Cerebellar cortex (tissue), 1 donor: ENCODE data around the gene TNFAIP8L3.

Experiments
- DNase-seq: peaks from one replicate; pipeline ENCODE4 v3.0.0-alpha.2; 2015; ENCODE audit warnings: low spot score

TNFAIP8L3 gene

DNA sequence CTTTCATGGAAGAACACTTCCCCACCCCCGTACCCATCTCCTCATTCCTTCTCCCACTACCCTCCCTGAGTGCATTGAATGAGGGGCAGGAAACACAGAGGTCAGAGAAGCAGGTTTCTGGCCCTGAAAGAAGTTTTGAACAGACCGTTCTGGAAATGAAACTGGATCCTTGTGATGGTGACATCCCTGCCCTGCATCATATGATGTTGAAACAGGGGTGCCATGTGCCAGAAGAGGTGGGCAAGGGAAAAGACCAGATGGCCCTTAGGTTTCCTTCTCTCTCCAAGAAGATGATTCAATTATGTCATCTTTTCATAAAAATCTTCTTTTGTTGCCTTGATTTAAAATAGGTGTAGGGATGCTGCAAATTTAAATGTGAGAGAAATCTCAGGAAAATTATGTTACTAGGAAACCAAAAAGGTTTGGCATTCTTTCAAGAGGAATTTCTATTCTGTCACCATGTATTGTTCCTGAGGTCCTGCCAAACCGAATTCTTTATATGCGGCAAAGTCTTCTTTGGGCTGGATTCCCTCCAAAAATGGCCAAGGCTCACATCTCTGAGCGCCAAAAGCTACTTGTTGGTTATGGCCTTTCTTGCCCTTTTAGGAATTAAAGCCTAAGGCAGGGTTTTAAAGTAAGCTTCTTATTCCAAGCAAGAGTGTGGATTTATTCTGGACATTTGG lies 19.9 kb upstream of the TNFAIP8L3 start:
- no peak for DNase-seq

DNA sequence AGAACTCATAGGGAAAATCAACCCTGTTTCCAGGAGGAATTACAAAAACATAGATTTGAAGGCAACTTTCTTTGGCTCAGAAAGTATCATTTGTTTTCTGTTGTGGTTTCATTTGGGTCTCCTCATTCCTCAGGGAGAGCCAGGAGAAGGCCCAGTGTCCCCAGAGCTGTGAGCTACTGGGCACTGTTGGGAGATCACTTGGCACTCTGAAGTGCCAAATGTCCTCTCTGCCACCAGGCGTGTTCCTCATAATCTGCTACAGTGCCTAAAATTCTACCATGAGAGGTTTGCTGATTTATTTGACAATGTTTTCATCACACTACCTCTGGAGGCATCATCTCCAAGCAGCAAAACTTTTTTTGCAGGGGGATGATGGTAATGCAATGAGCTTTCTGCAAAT lies 17.4 kb upstream of the TNFAIP8L3 start:
- no peak for DNase-seq

DNA sequence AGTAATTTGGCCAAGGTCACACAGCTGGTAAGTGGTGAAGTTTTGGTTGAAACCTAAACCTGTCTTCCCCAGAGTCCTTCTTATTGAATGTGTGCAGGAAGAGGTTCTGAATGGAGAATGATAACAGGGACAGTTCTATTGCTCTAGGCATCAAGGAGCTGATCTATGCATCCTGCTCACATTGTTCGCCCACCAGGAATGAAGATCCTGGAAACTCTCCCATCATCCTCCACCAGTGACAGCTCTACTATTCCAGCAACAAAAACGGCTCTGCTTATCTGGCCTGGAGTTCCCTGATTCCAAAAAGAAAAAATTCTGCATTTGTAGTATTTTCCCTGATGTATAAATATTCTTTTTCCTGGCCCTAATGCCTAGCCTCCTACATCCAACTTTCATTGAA lies 16.4 kb upstream of the TNFAIP8L3 start:
- no peak for DNase-seq

DNA sequence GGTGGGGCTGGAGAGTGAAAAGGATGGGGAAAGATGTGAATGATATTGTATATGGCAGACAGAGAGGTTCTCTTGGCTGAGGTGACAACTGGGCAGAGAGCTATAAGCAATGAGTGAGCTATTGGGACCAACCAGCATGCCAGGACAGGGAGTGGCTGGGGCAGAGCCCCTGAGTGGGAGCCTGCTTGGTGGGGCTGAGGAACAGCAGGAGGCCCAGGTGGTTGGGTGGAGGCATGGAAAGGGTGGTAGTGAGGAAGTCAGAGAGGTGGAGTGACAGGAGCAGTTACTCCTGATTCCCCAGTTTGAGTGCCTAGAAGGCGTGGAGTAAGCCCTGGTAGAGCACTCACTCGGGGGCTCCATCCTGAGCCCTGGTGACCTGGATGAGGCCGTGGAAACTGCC lies 15.5 kb upstream of the TNFAIP8L3 start:
- DNase-seq = no peak

DNA sequence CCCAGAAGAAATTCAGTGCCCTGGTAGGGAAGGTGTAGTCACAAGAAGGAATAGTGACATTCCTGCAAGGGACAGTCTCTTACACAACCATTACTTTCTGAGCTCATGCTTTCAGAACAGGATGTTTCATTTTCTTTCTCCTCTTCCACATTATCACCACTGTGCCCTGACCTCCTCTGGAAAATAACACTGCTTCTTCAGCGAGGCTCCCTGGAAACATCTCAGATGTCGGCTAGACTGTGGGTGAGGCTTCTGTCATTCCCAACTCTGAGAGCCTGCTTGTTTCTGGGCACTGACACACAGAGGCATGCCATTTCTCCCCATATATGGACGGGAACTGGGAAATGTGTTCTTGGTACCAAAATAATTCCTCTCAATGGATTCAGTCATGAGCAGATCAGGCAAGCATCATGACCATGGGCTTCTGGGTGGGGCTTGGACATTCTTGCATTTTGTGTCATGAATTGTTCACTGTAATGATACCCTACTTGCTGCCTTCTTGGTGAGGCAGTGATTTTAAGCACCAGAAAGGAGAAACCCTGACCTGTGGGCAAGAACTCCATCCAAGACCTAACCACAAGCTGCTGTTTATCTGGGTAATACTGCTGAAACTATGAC lies 14.3 kb upstream of the TNFAIP8L3 start:
- DNase-seq = no peak

DNA sequence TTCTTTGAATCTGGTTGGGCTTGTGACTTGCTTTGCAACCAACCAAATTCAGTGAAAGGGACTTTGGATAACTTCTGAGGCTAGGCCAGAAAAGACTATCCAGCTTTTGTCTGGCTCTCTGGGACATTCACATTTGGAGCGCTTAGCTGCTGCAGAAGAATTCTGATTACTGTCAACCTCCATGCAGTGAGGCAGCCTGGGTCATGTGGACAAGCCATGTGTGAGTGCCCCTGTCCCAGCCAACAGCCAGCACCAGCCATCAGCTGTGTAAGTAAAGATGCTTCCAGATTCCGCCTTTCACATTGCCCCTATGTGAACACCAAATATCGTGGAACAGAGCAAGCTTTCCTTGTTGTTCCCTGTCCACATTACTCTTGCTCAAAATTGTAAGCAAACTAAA lies 12.9 kb upstream of the TNFAIP8L3 start:
- DNase-seq = no peak

DNA sequence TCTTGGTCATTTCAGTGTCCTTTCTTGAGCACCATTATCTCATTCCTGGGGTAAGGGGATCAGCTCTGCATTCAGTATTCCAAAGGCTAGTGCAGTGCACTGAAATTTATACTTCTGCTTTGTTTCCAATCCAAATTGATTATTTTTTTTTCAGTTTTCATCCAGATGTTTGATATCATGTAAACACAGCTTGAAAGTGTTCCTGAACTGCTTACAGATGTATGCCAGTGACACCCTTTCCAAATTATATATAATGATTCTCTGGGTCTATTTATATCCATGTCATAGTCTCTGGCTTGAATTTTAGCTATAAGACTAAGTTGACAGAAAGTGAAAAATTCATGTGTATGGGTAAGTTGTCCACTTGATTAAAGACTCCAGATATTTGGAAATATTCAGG lies 11.8 kb upstream of the TNFAIP8L3 start:
- DNase-seq = no peak

DNA sequence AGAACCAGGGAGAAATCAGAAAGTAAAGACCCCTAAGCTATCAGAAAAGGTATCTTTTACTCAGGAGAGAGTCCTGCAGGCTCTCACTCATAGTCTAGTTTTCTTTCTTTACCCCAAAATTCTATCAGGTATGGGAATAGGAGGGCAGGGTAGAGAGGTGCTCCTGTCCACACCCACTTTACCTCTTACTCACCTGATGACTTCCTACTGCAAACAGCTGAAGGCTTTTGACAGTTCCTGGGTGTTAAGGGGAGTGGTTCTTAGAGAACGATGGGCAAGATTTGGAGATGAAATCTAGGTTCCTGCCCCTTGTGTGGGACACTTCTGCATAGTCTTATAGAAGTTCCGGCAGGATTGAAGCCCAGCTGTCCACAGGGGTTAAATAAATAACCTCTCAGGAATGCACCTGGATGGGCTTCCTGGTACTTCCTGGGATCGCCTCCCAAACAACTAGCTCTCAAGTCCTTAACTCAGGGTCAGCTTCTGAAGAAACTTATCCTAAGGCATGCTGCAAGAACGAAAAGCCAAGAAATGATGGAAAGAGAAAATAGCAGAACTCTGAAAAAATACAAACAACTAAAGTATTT lies 10.8 kb upstream of the TNFAIP8L3 start:
- DNase-seq = no peak

DNA sequence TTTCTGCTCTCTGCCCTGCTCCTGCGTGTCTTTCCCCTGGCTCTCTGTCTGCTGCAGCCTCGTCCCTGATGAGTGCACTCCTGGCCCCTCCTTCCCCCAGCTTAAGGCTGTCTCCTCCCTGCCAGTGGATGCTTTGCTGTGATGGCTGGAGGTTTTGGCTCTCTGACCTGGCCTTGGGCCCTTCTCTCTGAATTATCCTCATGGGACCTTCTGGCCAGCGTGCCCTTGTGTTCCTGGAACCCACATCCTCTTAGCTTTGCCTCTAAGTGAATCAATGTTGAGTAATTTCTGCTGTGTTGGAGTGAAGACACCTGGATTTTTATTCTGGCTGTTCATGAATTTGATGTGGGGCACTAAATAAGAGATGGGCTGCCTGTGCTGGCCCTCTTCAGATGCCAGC lies 9.8 kb upstream of the TNFAIP8L3 start:
- DNase-seq = no peak

DNA sequence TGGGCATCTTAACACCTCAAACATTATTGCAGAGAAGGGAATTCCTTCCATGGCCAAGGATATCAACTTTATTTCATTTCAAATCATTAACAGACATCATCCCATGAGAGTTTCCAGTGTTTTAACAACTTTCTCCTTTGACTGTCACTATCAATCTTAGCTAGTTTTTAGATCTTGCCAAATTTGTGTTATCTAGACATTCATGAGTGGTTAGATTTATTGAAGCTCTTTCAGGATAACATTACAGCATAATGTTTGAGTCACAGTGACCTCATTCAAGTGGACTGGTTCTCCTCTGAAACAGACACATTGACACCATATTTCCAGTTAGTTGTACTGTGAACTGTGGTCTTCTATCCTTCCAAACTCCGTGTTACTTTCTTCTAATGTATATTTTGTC lies 8.6 kb upstream of the TNFAIP8L3 start:
- DNase-seq = no peak

DNA sequence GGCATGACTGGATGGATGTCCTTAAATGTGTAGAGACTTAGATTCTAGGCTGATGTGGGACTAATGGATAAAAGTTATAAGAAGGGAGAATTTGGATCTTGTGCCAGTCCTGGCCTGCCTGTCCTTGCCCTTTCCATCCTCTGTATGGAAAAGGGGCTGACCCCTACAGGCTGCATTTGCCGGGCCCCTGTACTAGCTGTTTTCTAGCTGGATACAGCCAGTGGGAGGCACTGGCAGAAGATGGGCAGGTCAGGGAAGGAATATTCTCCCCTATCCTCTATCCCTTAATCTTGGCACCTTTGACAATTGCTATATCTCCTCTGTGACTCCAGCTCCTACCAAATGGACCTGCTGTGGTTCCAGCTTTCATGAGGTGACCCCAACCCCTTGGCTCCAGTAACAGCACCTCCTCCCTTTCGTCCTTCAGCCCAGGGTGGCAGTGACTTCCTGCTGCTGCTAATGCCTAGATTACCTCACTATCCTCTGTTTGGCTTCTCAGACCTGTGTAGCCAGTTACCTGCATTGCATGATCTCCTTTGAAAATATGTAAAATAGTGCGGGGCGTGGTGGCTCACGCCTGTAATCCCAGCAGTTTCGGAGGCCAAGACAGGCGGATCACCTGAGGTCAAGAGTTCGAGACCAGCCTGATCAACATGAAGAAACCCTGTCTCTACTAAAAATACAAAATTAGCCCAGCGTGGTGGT lies 6.2 kb upstream of the TNFAIP8L3 start:
- no peak for DNase-seq

DNA sequence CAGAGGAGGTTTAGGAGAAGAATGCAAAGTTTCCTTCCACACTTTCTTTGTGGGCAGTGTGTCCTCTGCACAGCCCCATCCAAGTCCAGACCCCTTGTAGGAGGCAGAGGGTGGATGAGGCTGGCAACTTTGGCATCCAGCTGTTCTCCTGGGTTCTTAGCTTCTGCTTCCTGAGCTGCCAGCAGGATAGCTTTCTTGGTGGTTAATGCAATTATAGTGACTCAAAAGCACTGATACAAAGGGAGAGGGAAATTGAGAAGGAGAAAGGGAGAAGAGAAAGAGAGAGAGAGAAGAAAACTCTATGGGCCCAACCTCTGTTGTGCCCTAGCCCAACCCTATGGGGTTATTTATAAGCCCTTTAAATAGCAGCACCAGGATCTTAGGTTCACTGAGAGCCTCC lies 4.5 kb upstream of the TNFAIP8L3 start:
- DNase-seq = no peak

DNA sequence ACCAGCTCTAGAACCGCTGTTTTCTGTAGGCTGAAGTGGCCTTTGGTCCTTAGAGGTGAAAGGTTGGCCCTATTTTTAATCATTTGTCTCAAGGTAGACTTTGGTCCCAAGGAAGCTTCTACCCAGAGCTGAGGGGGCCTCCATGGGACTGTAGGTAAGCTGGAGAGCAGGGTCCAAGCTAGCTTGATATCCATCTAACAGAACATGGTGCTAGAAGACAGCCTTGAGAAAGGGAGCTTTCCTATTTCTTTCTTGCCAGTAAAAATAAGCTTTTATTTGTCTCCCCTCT lies 3.6 kb upstream of the TNFAIP8L3 start:
- DNase-seq = no peak

DNA sequence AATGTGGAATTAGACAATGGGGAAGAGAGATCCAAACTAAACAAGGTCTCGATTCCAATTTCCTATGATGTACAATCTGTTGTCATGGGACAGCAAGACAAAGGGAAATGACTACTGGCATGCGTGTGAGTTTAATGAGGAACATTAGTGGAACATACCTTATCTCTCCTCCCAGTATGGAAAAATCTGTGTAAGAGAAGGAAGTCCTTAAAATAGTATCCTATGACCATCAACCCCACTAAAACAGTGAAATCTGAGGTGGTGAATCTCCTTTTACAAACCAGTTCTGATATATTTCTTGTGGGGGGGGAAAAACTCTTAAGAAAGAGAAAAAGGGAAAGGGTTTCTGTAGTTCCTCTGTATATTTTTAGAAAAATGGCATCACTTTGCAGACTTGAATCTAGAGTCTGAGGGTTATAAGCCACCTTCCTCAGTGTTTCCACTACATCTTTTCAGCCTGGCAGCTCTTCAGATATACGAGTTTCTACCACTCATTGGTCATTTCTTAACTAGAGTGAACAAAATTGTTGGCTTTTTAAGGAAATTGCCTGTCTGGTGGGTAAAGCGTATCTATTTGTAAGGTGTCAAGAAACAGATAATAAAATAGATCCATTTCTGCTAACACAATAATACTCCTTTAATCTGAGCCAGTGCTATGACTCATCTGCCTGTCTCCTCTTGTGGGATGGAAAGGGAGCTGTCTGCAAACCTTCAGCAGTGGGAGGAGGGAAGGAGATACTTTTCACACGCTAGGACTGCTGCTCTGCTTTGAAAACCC lies 3.0 kb upstream of the TNFAIP8L3 start:
- DNase-seq = no peak

DNA sequence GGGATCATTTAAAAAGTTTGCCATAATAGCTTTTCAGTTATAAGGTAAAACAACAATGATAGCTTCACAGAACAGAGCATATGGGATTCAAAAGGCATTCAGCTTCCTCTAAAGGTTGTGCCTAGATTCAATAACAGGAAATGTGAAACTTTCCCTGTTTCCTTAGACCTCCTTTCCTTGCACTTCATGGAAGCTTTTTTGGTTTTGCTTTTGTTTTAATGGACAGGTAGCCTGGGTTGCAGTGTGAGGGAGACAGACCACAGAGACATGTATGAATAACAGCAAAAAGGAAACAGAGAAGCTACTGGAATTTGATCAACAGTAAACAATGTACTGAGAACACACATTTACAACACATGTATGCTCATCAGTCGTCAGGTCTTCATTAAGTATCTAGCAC lies 2.3 kb upstream of the TNFAIP8L3 start:
- DNase-seq = no peak

DNA sequence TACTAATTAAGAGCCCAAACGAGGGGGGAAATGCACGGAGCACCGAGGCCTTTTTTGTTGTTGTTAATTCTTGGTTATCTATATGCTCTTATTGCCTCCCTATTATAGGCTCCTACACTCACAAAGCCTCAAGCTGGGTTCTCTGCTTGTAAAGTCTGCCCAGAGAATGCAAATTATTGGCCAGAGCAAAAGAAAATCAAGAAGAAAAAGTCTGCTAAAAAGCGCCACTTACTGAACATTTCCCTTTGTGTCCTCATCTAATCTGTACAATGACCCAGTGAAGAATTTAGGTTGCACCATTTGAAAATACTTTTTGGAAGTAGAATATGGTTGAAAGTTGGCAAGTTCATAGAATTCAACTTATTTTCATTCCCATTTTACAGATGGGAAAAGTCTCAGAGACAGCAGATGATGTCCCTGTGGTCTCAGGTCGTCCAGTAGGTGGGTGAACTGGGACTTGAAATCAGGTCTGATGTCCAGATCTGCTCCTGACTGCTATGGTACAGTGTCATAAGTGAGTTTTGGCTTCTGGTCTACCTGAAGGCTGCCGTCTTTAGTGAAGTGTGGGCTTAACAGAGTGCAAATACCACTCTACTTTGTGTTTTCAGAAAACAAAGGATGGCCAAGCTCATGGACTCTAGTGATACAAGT lies 1.1 kb upstream of the TNFAIP8L3 start:
- DNase-seq = no peak

DNA sequence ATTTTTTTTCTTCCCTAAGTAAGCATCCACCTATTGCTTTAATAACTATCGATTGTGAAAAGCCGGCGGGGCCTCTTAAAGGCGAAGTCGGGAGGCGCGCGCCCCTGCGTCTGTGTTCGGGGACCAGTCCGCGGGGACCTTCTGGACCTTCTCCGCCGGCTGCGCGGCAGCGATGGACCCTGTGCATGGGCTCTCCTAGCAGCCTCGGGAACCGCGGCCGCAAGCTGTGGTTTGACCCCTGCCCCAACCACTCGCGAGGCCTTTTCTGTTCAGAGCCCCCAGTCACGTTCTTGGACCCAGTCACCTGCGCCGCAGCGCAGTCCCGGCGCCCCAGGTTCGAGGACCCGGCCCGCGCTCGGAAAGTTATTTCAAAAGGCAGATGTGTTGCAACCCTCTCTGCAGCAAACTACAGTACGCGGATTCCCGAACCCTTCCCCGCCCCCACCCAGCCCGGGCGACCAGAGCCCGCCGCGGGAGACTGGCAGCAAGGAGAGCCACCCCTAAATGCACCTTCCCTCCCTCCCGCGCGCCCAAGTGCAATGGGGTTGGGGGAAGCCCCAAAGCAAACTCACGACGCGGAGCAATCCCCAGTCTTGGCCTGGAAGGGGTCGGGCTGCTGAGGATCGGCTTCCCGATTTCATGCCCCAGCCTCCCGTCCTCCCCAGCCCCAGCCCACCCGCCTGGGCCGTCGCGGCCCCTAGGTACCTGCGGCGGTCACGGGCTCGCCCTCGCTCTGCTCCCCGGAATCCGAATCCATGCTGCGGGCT lies 684 bp downstream of the TNFAIP8L3 start:
- no peak for DNase-seq

DNA sequence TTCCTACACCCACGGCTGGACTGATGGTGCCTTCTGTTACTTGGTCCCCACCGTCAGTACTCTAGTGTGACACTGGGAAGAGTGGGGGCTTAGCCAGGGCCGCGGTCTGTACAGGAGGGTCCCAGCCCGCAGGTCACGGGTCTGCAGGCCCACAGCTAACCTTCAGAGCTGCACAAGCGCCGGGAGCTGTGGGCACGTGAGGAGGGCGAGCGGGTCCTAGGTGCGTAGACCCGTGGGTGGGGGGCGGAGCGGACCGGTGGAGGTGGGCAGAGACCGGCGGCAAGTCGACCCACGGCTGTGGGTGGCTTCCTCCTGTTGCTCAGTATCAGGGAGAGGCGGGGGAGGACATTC lies 1.2 kb downstream of the TNFAIP8L3 start:
- DNase-seq = no peak

DNA sequence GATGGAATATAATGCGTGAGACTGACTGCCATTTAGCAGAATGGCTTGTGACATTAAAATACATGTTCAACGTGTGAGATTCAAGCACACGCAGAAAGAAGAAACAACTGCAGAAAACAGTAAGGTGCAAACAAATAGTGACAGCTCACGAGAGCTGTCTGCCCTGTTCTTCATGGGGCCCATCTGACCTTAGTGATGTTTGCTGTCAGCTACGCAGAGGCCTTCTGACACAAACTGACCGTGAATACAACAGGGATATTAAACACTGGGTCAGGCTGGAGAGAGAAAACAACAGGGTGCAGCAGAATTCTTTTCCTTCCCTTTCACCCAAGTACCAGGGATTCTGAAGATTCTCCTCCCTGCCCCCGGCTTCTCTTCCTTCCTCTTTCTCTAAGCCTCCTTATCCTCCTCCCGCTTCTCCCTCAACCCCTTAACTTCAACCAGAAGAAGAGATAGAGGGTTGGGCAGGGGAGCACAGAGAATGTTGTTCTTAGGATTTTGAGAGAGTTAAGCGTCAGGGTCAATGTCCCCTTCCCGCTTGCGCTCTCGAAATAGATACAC lies 2.1 kb downstream of the TNFAIP8L3 start:
- no peak for DNase-seq

DNA sequence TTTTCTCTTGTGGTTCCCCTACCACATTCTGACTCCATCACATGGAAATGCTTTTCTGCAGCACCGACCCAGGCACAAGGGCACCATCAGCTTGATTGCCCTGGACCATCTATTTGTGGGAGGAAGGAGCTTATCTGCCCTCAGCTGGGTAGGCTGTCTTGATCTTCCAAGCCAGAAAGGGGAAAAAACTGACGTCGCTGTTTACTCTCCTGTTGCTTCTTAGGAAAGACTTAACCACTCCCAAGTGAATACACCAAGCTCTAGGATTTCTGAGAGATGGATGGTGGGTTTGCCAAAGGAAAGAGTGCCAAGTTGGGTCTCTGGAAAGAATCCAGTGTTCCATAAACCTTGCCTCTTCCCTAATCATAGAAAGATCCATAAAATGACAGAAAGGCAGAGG lies 4.0 kb downstream of the TNFAIP8L3 start:
- no peak for DNase-seq
